Thoracic aorta (tissue), 2 donors: ENCODE results near the gene NDUFB5. TPM values are rescaled to one million over a fixed set of nuclear protein-coding genes. Genes with fewer than 3 reads are reported as not detected.

ENCODE experiments used
- ATAC-seq: fragments of 150-250 bp; one replicate; pipeline ENCODE4 v1.8.0; 2017; ENCODE audit warnings: low read depth; ENCODE audit not compliant: insufficient number of reproducible peaks, low FRiP score
- DNase-seq: peaks from one replicate; pipeline ENCODE4 v3.0.0-alpha.2; 2020; ENCODE audit warnings: low spot score
- H3K27ac ChIP-seq, 2 donors: fragments of 200-600 bp; sonication (generic); 1 replicate in 1 of 2; 2 replicates in 1 of 2; pipeline ENCODE4 v1.5.1; 2016; ENCODE audit warnings: mild to moderate bottlenecking in 2 of 2, moderate library complexity in 2 of 2
- H3K27me3 ChIP-seq: fragments of 200-600 bp; sonication (generic); replicated peaks from 2 replicates; pipeline ENCODE4 v1.6.0; 2016; ENCODE audit warnings: mild to moderate bottlenecking; ENCODE audit not compliant: insufficient read depth
- H3K36me3 ChIP-seq: fragments of 200-600 bp; sonication (generic); one replicate; pipeline ENCODE4 v1.5.1; 2016
- H3K4me1 ChIP-seq, 2 donors: fragments of 200-600 bp; sonication (generic); 1 replicate in 1 of 2; 2 replicates in 1 of 2; pipeline versions ENCODE4 v1.5.1 to v1.6.0; 2016; ENCODE audit warnings: low read depth in 2 of 2, mild to moderate bottlenecking in 1 of 2; ENCODE audit not compliant: control insufficient read depth in 1 of 2
- H3K4me3 ChIP-seq: fragments of 200-600 bp; sonication (generic); 2 replicates; pipeline ENCODE4 v1.5.1; 2016; ENCODE audit warnings: mild to moderate bottlenecking
- H3K9me3 ChIP-seq: fragments of 200-600 bp; sonication (generic); 2 replicates; pipeline ENCODE4 v1.5.1; 2016
- total RNA-seq, 2 donors: library from RNA; depleted of rRNA; stranded (reverse); fragments of >200 nt; gene quantifications; one replicate each; pipeline versions ENCODE4 v1.1.0 to v1.2.3, GENCODE V29; 2016
- TF ChIP-seq, protein P1 (sequence below): fragments of 200-600 bp; sonication (generic); IDR thresholded peaks from one replicate; pipeline ENCODE4 v1.5.1; 2019; ENCODE audit warnings: antibody characterized with exemption

Gene NDUFB5
- total RNA-seq, 2 donors from 2014 or later, result 47.1 to 56.0 TPM

DNA sequence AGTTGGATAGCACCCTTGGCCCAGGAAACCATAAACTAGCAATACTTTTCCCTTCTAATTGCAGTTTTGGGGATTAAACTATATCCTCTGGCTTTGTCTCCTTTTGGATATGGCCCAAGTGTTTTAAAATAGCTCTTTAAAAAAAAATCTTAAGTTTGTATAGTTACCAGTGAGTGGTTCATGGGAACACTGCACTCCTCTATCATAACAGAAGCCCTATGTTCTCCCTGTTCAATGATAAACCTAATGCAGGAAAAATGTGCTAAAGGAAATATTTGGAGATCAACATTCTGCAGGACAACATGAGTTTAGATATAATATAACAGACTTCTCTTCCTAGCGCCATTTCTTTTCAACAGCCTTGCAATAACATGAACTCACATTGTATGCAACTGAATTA, 13.3 kb upstream of the NDUFB5 start:
- no peak for ATAC-seq

DNA sequence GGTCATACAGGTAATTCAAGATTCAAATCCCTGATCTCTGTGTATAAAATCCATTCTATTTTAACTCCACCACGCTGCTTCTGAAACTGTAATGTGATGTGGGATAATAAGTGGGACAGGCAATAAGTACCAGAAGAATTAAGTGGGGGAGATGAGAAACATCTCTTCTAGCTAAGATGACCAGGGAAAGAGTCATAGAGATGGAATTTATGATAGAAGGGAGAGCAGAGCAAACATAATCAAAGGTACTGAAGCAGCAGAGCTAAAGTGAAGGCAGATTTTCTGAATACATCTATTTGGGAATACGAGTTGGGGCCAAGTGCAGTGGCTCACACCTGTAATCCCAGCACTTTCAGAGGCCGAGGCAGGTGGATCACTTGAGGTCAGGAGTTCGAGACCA, 5.1 kb upstream of the NDUFB5 start:
- Histone ChIP-seq H3K36me3 (peaks cover 31% of the 10 kb centered on the region), H3K27me3 (no peaks in the 10 kb centered on the region), H3K4me1 (peaks cover 7 to 11% of the 10 kb centered on the region in 2 donors), H3K9me3 (no peaks in the 10 kb centered on the region), H3K4me3 (no peak overlapping the region), H3K27ac (no peak overlapping the region)
- TF ChIP-seq, protein P1, sequence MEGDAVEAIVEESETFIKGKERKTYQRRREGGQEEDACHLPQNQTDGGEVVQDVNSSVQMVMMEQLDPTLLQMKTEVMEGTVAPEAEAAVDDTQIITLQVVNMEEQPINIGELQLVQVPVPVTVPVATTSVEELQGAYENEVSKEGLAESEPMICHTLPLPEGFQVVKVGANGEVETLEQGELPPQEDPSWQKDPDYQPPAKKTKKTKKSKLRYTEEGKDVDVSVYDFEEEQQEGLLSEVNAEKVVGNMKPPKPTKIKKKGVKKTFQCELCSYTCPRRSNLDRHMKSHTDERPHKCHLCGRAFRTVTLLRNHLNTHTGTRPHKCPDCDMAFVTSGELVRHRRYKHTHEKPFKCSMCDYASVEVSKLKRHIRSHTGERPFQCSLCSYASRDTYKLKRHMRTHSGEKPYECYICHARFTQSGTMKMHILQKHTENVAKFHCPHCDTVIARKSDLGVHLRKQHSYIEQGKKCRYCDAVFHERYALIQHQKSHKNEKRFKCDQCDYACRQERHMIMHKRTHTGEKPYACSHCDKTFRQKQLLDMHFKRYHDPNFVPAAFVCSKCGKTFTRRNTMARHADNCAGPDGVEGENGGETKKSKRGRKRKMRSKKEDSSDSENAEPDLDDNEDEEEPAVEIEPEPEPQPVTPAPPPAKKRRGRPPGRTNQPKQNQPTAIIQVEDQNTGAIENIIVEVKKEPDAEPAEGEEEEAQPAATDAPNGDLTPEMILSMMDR, result no peak
- no peak for ATAC-seq
- DNase-seq, result no peak

More for the DNA sequence above, 13.3 kb upstream of the NDUFB5 start:
- H3K36me3 ChIP-seq, result peaks cover 27% of the 10 kb centered on the region
- TF ChIP-seq, protein P1, result no peak
- no peak overlapping the region for H3K27ac ChIP-seq
- H3K27me3 ChIP-seq, result no peaks in the 10 kb centered on the region
- H3K9me3 ChIP-seq, result no peaks in the 10 kb centered on the region
- DNase-seq, result no peak
- H3K4me3 ChIP-seq, result no peak overlapping the region
- peaks cover 5 to 10% of the 10 kb centered on the region in 2 donors for H3K4me1 ChIP-seq

DNA sequence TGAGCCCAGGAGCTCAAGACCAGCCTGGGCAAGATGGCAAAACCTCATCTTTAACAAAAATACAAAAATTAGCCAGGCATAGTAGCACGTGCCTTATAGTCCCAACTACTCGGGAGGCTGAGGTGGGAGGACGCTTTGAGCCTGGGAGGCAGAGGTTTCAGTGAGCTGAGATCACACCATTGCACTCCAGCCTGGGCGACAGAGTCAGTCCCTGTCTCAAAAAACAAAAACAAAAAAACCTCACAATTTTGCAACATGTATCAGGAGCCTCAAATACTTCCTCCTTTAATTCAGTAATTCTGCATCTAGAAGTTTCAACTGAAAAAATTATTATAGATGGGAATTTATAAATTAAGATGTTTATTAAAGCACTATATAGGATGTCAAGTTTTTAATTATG, 1.3 kb upstream of the NDUFB5 start:
- Histone ChIP-seq H3K27ac (no peak overlapping the region), H3K27me3 (no peaks in the 10 kb centered on the region), H3K36me3 (peaks cover 18% of the 10 kb centered on the region), H3K9me3 (no peaks in the 10 kb centered on the region), H3K4me1 (peaks cover 17 to 21% of the 10 kb centered on the region in 2 donors), H3K4me3 (peak overlapping the region; percentile 77)
- no peak for ATAC-seq
- DNase-seq, result no peak
- TF ChIP-seq, protein P1, result no peak

DNA sequence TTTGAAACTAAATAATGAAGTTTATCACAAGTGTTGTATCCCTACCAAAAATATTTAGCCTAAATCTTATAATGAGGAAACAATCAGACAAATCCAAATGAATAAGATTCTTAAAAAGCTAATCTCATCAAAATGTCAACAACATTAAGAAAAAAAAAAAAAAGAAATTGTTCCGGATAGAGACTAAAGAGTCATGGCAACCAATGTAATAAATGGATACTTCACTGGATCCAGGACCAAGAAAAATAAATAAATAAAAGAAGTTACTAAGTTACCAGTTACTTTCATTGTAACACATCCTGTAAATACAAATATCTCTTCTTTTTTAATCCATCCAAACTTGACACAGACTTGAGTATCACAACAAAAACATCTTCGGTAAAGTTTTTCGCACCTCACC, 763 bp upstream of the NDUFB5 start:
- Histone ChIP-seq H3K4me3 (peak overlapping the region; percentile 77), H3K27ac (peak overlapping the region; percentile 67 to 85), H3K9me3 (no peaks in the 10 kb centered on the region), H3K27me3 (no peaks in the 10 kb centered on the region), H3K4me1 (peaks cover 17 to 21% of the 10 kb centered on the region in 2 donors), H3K36me3 (peaks cover 18% of the 10 kb centered on the region)
- DNase-seq, result no peak
- no peak for ATAC-seq
- TF ChIP-seq, protein P1, result no peak

DNA sequence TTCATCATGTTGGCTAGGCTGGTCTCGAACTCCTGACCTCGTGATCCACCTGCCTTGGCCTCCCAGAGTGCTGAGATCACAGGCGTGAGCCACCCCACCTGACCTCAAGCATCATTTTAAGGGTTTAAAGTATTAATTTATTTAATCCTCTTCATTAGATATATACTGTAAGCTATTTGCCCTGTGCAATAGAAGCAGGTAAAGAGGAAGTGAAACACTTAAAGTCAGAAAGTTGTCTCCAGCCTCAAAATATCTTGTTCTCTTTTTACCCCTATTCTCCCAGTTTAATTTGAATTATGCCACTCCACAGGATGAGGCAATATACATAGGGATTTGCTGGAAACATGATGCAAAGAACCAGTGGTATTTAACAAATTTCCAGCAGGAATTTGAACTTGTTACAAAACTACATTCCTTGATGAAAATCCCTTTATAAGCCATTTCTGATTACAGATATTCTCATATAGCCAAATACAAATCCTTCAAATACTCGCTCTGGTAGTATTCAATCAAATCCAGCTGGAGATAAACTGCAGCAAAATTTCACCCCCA, 2.0 kb downstream of the NDUFB5 start:
- Histone ChIP-seq H3K9me3 (no peaks in the 10 kb centered on the region), H3K27me3 (no peaks in the 10 kb centered on the region), H3K4me3 (no peak overlapping the region), H3K4me1 (peaks cover 17 to 21% of the 10 kb centered on the region in 2 donors), H3K36me3 (no peaks in the 10 kb centered on the region), H3K27ac (no peak overlapping the region)
- ATAC-seq (no peak), DNase-seq (no peak)
- TF ChIP-seq, protein P1, result no peak
